Epithelial cell of proximal tubule (primary cell): Measurements from ENCODE around the gene MYH16. TPM values are rescaled to one million over a fixed set of nuclear protein-coding genes. Genes with fewer than 3 reads are reported as not detected.
"Not testable (repeated sequence)": the region's sequence is repeated elsewhere in the genome, so short reads cannot be mapped to it uniquely, and the experiment has no call there.

Experiments used
- DNase-seq: peaks from one replicate; pipeline ENCODE4 v3.0.0-alpha.2; 2011; ENCODE audit warnings: low read depth
- H3K4me3 ChIP-seq: 2 replicates; pipeline ENCODE4 v1.5.1; 2011; ENCODE audit warnings: low read depth, mild to moderate bottlenecking, low read length
- CTCF ChIP-seq: conservative IDR thresholded peaks from 2 replicates; pipeline ENCODE4 v1.5.1; 2012; ENCODE audit warnings: low read depth, mild to moderate bottlenecking, low read length
- total RNA-seq: library from RNA; depleted of rRNA; stranded (reverse); fragments of >200 nt; gene quantifications from 2 replicates; pipeline ENCODE4 v1.2.3, GENCODE V29; 2015

Gene MYH16
- total RNA-seq, 1 donor from 2014 or later = 1.0 TPM

GRCh38 chr7:99340659-99341058 lies 68.0 kb downstream of the MYH16 start:
- no peak for DNase-seq
- no peak overlapping the region for H3K4me3 ChIP-seq
- TF ChIP-seq CTCF = no peak

GRCh38 chr7:99344061-99344647 lies 71.5 kb downstream of the MYH16 start:
- TF ChIP-seq CTCF = no peak
- H3K4me3 ChIP-seq = no peak overlapping the region
- DNase-seq = no peak

GRCh38 chr7:99350641-99351040 lies 78.0 kb downstream of the MYH16 start:
- not testable (repeated sequence) for H3K4me3 ChIP-seq, DNase-seq

GRCh38 chr7:99352247-99352646 lies 79.6 kb downstream of the MYH16 start:
- TF ChIP-seq CTCF = no peak
- no peak overlapping the region for H3K4me3 ChIP-seq
- DNase-seq = no peak

- DNase-seq = no peak
- no peak overlapping the region for H3K4me3 ChIP-seq
- TF ChIP-seq CTCF = no peak
Observed at GRCh38 chr7:99355098-99355497, 82.5 kb downstream of the MYH16 start.

- DNase-seq = no peak
- no peak overlapping the region for H3K4me3 ChIP-seq
- TF ChIP-seq CTCF = no peak
Observed at GRCh38 chr7:99357701-99358490, 85.3 kb downstream of the MYH16 start.

- not testable (repeated sequence) for H3K4me3 ChIP-seq, DNase-seq
Observed at GRCh38 chr7:99358521-99358920, 85.9 kb downstream of the MYH16 start.
